HG02938 (cell line): ENCODE measurements around the gene OR8H1.

Experiments
- ATAC-seq: cut with Tn5 transposase; IDR thresholded peaks from one replicate; pipeline ENCODE4 v1.9.1; 2021; ENCODE audit warnings: mild to moderate bottlenecking, moderate library complexity; ENCODE audit not compliant: unreplicated experiment

Gene OR8H1

GRCh38 chr11:56292154-56292553, at the start of gene OR8H1:
TSS of gene OR8H1 (minus strand) at chr11:56292254. CDS start at chr11:56291062, 1,192 bp downstream.
- ATAC-seq = no peak

DNA sequence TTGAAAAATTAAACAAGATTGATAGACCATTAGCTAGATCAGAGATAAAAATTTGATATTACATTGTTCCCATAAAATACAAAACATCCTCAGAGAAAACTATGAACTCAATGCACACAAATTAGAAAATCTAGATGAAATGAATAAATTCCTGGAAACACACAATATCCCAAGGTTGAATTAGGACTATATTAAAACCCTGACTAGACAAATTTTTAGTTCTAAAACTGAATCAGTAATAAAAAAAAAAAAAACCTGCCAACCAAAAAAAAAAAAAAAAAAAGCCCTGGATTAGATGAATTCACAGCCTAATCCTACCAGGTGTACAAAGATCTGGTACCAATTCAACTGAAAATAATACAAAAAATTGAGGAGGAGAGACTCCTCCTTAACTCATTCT, 48.2 kb upstream of the OR8H1 start:
- no peak for ATAC-seq

DNA sequence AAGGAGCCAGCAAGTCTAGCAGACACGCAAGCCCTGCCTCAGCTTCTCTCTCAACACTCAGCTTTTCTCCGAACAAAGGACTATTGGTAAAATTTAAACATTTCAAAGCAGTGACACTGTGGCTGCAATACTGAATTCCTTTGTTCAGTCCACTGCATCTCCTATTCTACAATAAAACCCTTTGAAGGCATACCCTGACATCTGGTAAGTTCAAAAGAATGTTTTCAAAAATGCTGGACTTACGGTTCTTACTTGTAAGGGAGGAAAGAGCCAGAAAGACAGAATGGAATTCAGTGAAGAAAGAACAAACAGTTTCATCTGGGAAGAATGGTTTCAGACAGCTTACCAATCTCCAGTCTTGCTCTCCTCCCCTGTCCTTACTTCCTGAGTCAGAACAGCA, 41.1 kb upstream of the OR8H1 start:
- ATAC-seq = no peak

- no peak for ATAC-seq
These were observed 39.9 kb upstream of the OR8H1 start for GRCh38 chr11:56331861-56332491.

DNA sequence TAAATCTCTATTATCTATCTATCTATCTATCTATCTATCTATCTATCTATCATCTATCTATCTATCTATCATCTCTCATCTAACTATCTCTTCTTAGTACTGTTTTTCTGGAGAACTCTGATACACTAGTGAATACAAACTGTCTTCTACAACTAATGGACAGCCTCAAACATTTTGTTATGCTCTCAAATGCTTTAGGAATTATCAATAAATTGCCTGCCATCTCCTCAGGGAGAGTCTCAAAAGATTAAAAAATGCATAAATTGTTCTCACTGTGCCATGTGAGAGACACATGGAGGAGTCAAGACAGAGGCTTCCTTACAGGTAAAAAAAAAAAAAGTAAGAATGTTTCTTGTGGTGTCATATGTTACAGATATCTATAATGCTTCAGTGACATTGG, 22.8 kb upstream of the OR8H1 start, which contains the start of gene OR8K3:
OR8K3 (plus strand) TSS at position 301 of the 400 bp plus-strand sequence. CDS start 3,163 bp downstream, outside the sequence.
- no peak for ATAC-seq

GRCh38 chr11:56307836-56308235, 15.8 kb upstream of the OR8H1 start:
- no peak for ATAC-seq

- no peak for ATAC-seq
These were observed 4.8 kb upstream of the OR8H1 start for GRCh38 chr11:56296898-56297297.

GRCh38 chr11:56273854-56274253, 18.2 kb downstream of the OR8H1 start, which contains the start of gene OR5T1:
TSS of gene OR5T1 (plus strand) at chr11:56274154. CDS start at chr11:56275639, 1,485 bp downstream.
- ATAC-seq = no peak

DNA sequence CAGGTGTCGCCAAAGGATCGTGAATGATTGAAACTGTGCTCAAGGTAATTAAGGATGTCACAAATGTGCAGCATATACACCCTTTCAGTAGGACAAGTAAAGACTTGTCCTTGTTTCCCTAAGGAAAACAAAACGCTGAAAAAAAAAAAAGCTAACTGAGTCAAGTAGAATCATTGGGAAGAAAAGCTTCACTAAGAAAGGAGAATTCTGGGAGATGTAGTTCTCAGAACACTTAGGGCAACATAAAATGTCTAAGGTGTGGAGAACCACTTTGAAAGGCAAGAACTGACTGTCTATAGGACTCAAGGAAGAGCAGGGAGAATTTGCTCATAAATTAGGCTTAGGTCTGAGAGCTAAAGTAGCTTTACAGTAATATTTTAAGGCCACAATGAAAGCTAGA, 21.0 kb downstream of the OR8H1 start:
- no peak for ATAC-seq

DNA sequence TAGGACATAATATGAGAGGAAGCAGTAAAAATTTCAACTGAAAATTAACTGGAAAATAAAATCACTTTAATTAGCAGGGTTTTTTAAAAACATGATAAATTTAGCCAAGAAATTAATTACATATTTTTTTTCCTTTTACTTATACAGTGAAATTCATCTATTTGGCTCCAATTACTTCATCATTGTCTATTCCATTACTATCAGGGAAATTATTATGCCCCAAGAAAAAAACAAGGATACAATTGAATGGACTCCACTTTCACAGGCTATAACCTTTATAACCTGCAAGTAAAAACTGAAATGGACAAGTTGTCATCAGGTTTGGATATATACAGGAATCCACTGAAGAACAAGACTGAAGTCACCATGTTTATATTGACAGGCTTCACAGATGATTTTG, 40.1 kb downstream of the OR8H1 start, which contains the start of gene OR5T3:
OR5T3 (plus strand) TSS at position 301 of the 400 bp plus-strand sequence; CDS start at position 301, 0 bp downstream.
- no peak for ATAC-seq
